CD4-positive, alpha-beta T cell (primary cell): ENCODE data around the gene CHD5. TPM values are rescaled to one million over a fixed set of nuclear protein-coding genes. Genes with fewer than 3 reads are reported as not detected.

Source experiments
- ATAC-seq: fragments of 200-7000 bp; cut with Tn5 transposase; one replicate; pipeline ENCODE4 v1.10.0; 2022; ENCODE audit warnings: mild to moderate bottlenecking; ENCODE audit not compliant: poor library complexity
- CTCF ChIA-PET: fragments of 350-600 bp; sonication (Branson Sonifier 250); formaldehyde crosslinking; loops from one replicate; lab custom pipeline; 2021; ENCODE audit warnings: antibody characterized with exemption, inconsistent platforms; lab: Charles Lee
- POLR2A ChIA-PET: fragments of 350-600 bp; sonication (Branson Sonifier 250); formaldehyde crosslinking; loops from one replicate; lab custom pipeline; 2021; ENCODE audit warnings: antibody characterized with exemption, inconsistent platforms; lab: Charles Lee
- DNase-seq, 14 experiments: peaks; one replicate each; pipeline ENCODE4 v3.0.0-alpha.2; 2013 to 2020; ENCODE audit warnings: mixed read lengths in 2 of 14
- H3K27ac ChIP-seq, 2 donors: one replicate each; pipeline versions ENCODE4 v1.5.1 to v1.7.0; 2013; ENCODE audit warnings: low read length in 2 of 2, low read depth in 1 of 2, mild to moderate bottlenecking in 1 of 2
- H3K27me3 ChIP-seq, 2 experiments: 1 replicate in 1 of 2; 2 replicates in 1 of 2; pipeline versions ENCODE4 v1.6.1 to v1.7.0; 2013; ENCODE audit warnings: low read length in 2 of 2, control low read depth in 1 of 2, mild to moderate bottlenecking in 1 of 2, moderate library complexity in 1 of 2; ENCODE audit not compliant: insufficient read depth in 2 of 2, control insufficient read depth in 1 of 2
- H3K36me3 ChIP-seq: one replicate; pipeline ENCODE4 v1.6.1; 2013; ENCODE audit warnings: low read length, control low read depth; ENCODE audit not compliant: insufficient read depth
- H3K4me1 ChIP-seq: one replicate; pipeline ENCODE4 v1.6.1; 2013; ENCODE audit warnings: low read length, control low read depth; ENCODE audit not compliant: insufficient read depth
- H3K4me3 ChIP-seq: one replicate; pipeline ENCODE4 v1.5.1; 2013; ENCODE audit warnings: mild to moderate bottlenecking, low read length, moderate library complexity
- H3K9me3 ChIP-seq, 2 experiments: 1 replicate in 1 of 2; 2 replicates in 1 of 2; pipeline versions ENCODE4 v1.6.1 to v1.7.0; 2013; ENCODE audit warnings: low read length in 2 of 2, mild to moderate bottlenecking in 2 of 2, control low read depth in 1 of 2, moderate library complexity in 1 of 2; ENCODE audit not compliant: control insufficient read depth in 1 of 2, insufficient read depth in 1 of 2
- H3K27ac Mint-ChIP-seq: one replicate; pipeline ENCODE4 v1.8.0; 2020; ENCODE audit warnings: mixed read lengths
- H3K27me3 Mint-ChIP-seq: one replicate; pipeline ENCODE4 v1.8.0; 2021; ENCODE audit warnings: mixed read lengths
- H3K36me3 Mint-ChIP-seq: one replicate; pipeline ENCODE4 v1.8.0; 2021; ENCODE audit warnings: low read depth, mixed read lengths
- H3K4me1 Mint-ChIP-seq: one replicate; pipeline ENCODE4 v1.8.0; 2021; ENCODE audit warnings: low read depth, mixed read lengths
- H3K4me3 Mint-ChIP-seq: one replicate; pipeline ENCODE4 v1.8.0; 2020; ENCODE audit warnings: mild to moderate bottlenecking, mixed read lengths
- H3K9me3 Mint-ChIP-seq: one replicate; pipeline ENCODE4 v1.8.0; 2020; ENCODE audit warnings: mixed read lengths
- intact Hi-C, 2 experiments: fragments of 100-400 bp; cut with DNase I in 1 of 2; cut with micrococcal nuclease in 1 of 2; formaldehyde crosslinking; loops; one replicate each; pipeline versions ENCODE4 v1.15.1 to v1.9.0; 2023 to 2025; cut with DNase I, micrococcal nuclease
- total RNA-seq, 174 experiments: library from RNA in 2 of 174; stranded (reverse) in 2 of 174; gene quantifications; one replicate each; pipeline ENCODE4 v1.2.3 and lab custom pipeline; 2021 to 2026
- TF ChIP-seq, protein P1 (sequence below): fragments of 200-600 bp; IDR thresholded peaks from one replicate; pipeline ENCODE4 v1.8.0; 2022; ENCODE audit warnings: antibody characterized with exemption, mild to moderate bottlenecking

The CHD5 gene
- total RNA-seq, 2 experiments from 2014 or later, result 0.25 to 0.34 TPM

DNA sequence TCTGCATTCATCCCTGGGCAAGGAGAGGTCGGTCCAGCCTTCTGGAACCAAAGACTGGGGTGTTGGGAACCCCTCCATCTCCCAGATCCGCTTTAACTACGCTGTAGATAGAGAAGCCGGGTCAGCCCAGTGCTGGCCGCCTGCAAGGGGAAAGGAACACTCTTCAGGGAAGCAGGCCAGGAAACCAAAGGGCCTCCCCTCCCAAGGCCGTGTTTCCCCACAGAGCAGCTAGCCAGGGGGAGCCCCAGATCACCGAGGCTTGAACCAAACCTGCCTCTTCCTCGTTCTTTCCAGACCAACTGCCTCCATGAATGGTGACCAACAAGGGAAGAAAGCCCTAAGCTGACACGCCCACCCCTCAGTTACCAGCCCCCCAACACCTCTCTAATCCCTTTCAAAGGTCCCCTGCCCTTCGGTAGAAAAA, 1.2 kb upstream of the CHD5 start:
- H3K27me3 Mint-ChIP-seq, result peaks cover 40% of the 10 kb centered on the region
- ChIA-PET POLR2A (no interaction called here), CTCF (no interaction called here)
- no peak for ATAC-seq
- H3K4me3 ChIP-seq, result no peak overlapping the region
- H3K27ac ChIP-seq, result no peak overlapping the region
- TF ChIP-seq, protein P1, sequence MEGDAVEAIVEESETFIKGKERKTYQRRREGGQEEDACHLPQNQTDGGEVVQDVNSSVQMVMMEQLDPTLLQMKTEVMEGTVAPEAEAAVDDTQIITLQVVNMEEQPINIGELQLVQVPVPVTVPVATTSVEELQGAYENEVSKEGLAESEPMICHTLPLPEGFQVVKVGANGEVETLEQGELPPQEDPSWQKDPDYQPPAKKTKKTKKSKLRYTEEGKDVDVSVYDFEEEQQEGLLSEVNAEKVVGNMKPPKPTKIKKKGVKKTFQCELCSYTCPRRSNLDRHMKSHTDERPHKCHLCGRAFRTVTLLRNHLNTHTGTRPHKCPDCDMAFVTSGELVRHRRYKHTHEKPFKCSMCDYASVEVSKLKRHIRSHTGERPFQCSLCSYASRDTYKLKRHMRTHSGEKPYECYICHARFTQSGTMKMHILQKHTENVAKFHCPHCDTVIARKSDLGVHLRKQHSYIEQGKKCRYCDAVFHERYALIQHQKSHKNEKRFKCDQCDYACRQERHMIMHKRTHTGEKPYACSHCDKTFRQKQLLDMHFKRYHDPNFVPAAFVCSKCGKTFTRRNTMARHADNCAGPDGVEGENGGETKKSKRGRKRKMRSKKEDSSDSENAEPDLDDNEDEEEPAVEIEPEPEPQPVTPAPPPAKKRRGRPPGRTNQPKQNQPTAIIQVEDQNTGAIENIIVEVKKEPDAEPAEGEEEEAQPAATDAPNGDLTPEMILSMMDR, result no peak
- no peak overlapping the region for H3K27ac Mint-ChIP-seq
- H3K9me3 Mint-ChIP-seq, result no peaks in the 10 kb centered on the region
- peaks cover 28% of the 10 kb centered on the region for H3K4me1 Mint-ChIP-seq
- H3K36me3 ChIP-seq, result peaks cover 7% of the 10 kb centered on the region
- no peak for DNase-seq
- peaks cover 21% of the 10 kb centered on the region for H3K4me1 ChIP-seq
- peak overlapping the region; percentile 73 for H3K4me3 Mint-ChIP-seq
- peaks cover 0 to 5% of the 10 kb centered on the region in 2 experiments for H3K9me3 ChIP-seq
- intact Hi-C loops, result no loop called here
- H3K36me3 Mint-ChIP-seq, result peaks cover 19% of the 10 kb centered on the region
- peaks cover 41 to 45% of the 10 kb centered on the region in 2 experiments for H3K27me3 ChIP-seq

GRCh38 chr1:6180707-6181311, 688 bp upstream of the CHD5 start:
- peaks cover 15% of the 10 kb centered on the region for H3K36me3 Mint-ChIP-seq
- Histone ChIP-seq H3K36me3 (peaks cover 4% of the 10 kb centered on the region), H3K4me1 (peaks cover 21% of the 10 kb centered on the region), H3K27me3 (peaks cover 42 to 51% of the 10 kb centered on the region in 2 experiments), H3K4me3 (no peak overlapping the region), H3K27ac (no peak overlapping the region), H3K9me3 (peaks cover 0 to 5% of the 10 kb centered on the region in 2 experiments)
- POLR2A ChIA-PET, result no interaction called here
- TF ChIP-seq, protein P1, result no peak
- H3K9me3 Mint-ChIP-seq, result no peaks in the 10 kb centered on the region
- DNase-seq (peak in 1 of 14 experiments; percentile 5), ATAC-seq (peak; percentile 46)
- peak overlapping the region; percentile 73 for H3K4me3 Mint-ChIP-seq
- H3K27me3 Mint-ChIP-seq, result peaks cover 40% of the 10 kb centered on the region
- intact Hi-C loops, result no loop called here
- no peak overlapping the region for H3K27ac Mint-ChIP-seq
- peaks cover 25% of the 10 kb centered on the region for H3K4me1 Mint-ChIP-seq
- CTCF ChIA-PET, result no interaction called here

DNA sequence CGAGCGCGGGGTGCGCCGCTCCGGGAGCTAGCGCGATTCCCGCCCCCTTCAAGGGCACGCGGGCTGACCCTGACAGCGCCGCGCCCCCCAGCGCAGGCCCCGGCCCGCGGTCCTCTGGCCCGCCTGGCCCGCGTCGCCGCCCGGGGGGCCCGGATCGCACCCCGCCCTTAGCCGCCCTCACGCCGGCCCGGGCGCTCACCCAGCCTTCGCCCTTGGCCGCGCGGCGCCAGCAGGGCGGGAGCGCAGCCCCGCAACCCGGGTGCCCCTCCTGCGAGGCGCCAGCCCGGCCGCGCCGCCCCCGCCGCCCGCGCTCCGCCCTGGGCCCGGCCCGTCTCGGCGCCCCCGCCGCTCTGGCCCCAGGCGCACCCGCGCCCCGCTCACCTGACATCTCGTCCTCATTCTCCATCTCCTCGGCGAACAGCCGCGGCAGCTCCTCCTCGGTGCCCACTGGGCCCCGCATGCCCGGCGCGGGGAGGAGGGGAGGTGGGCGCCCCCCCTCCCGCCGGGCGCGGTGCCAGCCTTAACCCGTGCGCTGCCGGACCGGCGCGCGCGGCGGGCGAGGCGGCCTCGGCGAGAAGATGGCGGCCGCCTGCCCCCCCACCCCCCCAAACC, 451 bp downstream of the CHD5 start:
- ChIA-PET CTCF (no interaction called here), POLR2A (no interaction called here)
- no peak overlapping the region for H3K27ac Mint-ChIP-seq
- no peaks in the 10 kb centered on the region for H3K9me3 Mint-ChIP-seq
- Histone ChIP-seq H3K36me3 (no peaks in the 10 kb centered on the region), H3K4me1 (peaks cover 21% of the 10 kb centered on the region), H3K27ac (no peak overlapping the region), H3K9me3 (peaks cover 0 to 5% of the 10 kb centered on the region in 2 experiments), H3K27me3 (peaks cover 49 to 60% of the 10 kb centered on the region in 2 experiments), H3K4me3 (no peak overlapping the region)
- DNase-seq, result no peak
- ATAC-seq, result no peak
- H3K27me3 Mint-ChIP-seq, result peaks cover 40% of the 10 kb centered on the region
- peaks cover 23% of the 10 kb centered on the region for H3K4me1 Mint-ChIP-seq
- intact Hi-C loops, result no loop called here
- peaks cover 6% of the 10 kb centered on the region for H3K36me3 Mint-ChIP-seq
- TF ChIP-seq, protein P1, result no peak
- H3K4me3 Mint-ChIP-seq, result no peak overlapping the region
